Measurements from ENCODE around the gene SSX7.
"Not testable (repeated sequence)": the region's sequence is repeated elsewhere in the genome, so short reads cannot be mapped to it uniquely, and the experiment has no call there.

Gene SSX7, protein sequence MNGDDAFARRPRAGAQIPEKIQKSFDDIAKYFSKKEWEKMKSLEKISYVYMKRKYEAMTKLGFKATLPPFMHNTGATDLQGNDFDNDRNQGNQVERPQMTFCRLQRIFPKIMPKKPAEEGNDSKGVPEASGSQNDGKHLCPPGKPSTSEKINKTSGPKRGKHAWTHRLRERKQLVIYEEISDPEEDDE

DNA sequence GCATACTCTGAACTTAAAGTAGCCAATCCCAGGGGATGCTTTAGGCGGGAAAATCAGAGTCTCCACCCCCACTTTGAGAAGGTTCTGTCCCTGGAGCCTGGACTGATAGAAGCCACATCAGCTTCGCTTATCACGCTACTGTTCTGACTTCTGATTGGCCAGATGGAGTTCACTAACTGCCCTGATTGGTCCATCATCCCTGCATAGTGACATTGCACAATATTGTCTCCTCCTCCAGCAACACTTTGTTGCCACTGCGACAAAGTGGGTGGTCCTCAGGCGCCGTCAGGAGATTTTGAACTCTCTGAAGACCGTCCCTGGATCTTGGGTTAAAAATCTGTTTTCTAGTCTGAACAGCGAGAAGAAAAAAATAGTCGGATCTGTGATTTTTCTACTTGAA is at the start of gene SSX7:
TSS of gene SSX7 (minus strand) at position 101 of the 400 bp plus-strand sequence. CDS start 1,428 bp downstream, outside the sequence.
- not testable (repeated sequence) for DNase-seq (ENCODE audit: low read depth)

DNA sequence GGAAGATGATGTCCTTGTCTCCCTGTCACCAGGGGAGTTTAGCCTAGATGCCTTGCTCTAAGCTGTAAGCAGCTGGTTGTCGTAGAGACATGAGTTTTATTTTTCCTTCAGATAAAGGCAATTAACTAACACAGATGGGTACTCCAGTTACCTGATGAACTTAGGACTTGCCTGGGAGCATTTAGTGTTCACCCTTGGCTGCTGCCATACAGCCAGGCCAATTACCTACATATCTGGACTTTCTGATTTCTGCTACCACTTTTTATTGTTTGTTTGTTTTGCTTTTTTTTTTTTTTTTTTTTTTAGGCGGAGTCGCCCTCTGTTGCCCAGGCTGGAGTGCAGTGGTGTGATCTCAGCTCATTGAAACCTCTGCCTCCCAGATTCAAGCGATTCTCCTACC is 37.3 kb upstream of the SSX7 start:
- not testable (repeated sequence) for DNase-seq (ENCODE audit: low read depth)

DNA sequence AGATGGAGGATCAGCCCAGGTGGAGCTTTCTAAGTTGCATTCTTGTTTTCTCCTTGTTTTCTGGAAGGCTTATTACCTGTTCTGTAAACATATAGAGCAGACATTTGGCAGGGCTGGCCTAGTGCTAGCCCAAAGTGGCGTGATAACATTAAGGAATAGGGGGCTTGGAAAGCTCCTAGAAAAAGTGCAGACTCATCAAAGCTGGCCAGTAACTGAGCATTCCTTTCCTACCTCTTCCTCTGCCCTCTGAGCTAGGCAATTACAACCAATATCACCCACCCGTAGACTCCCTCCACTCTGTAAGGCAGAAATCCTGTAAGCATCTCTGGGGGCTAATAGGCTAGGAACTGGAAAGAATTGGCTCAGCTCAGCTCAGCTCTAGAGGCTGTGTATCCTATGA is 7.5 kb upstream of the SSX7 start:
- not testable (repeated sequence) for DNase-seq (ENCODE audit: low read depth)

DNA sequence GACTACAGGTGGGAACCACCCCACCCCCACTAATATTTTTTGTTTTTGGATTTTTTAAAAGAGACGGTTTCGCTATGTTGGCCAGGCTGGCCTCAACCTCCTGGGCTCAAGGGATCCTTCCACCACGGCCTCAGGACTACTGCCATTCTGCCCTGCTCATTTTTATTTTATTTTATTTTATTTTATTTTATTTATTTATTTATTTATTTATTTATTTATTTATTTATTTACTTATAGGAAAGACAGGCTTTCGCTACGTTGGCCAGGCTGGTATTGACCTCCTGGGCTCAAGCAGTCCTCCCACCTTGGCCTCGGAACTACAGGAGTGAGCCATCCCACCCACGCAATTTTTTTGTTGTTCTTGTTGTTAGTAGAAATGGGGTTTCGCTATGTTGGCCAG is 775 bp upstream of the SSX7 start:
- DNase-seq (ENCODE audit: low read depth): not testable (repeated sequence)

DNA sequence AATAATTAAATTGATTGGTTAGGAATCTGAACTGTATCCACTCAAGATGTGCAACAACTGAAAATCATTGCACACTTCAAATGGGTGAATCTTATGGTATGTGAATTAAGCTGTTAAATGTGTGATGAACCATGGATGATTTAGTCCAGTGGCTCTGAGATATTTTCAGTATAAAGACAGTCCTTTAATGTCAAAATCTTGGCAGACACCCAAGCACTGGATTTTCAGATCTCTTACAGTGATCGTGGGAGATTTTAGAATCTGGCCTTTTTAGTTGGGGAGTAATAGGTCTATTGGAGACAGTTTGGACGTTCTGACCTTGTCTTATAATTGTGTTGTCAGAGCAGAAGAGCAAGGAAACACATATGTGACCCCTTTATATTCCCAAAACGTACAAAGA is 4.0 kb downstream of the SSX7 start:
- DNase-seq (ENCODE audit: low read depth): not testable (repeated sequence)

DNA sequence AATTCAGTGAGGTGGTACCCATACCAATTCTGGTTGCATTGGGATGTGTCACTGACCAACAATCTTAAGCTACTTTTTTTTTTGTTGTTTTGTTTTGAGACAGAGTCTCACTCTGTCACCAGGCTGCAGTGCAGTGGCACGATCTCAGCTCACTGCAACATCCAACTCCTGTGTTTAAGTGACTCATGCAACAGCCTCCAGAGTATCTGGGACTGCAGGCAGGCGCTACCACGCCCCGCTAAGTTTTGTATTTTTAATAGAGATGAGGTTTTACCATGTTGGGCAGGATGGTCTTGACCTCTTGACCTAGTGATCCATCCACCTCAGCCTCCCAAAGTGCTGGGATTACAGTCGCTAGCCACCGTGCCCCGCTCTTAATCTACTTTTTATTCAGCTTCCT is 5.7 kb downstream of the SSX7 start:
- DNase-seq (ENCODE audit: low read depth): not testable (repeated sequence)

DNA sequence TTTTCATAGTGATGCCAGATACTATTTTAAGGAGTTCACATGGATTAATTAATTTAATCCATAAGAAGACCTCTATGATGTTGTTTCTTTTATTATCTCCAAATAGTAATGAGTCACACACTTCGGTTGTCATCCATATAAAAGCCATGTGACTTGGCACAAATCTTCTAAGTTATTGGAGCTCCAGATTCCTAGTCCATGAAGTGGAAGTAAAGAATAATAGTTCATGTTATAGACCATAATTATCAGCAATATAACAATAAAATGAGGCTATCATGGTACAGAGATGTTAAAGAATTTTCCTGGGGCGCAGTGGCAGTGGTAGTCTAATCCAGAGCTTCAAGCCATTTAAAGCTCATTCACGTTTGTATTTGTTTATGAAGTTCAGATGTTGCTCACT is 26.2 kb downstream of the SSX7 start:
- DNase-seq (ENCODE audit: low read depth): not testable (repeated sequence)

DNA sequence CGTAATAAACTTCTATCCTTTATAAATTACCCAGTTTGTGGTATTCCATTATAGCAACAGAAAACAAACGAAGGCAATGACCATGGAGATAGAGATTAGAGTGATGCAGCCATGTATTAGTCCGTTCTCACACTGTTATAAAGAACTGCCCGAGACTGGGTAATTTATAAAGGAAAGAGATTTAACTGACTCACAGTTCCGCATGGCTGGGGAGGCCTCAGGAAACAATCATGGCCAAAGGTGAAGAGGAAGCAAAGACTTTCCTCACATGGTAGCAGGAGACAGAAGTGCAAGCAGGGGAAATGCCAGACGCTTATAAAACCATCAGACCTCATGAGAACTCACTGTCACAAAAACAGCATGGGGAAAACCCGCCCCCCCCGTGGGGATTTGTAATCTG is 34.0 kb downstream of the SSX7 start:
- not testable (repeated sequence) for DNase-seq (ENCODE audit: low read depth)

DNA sequence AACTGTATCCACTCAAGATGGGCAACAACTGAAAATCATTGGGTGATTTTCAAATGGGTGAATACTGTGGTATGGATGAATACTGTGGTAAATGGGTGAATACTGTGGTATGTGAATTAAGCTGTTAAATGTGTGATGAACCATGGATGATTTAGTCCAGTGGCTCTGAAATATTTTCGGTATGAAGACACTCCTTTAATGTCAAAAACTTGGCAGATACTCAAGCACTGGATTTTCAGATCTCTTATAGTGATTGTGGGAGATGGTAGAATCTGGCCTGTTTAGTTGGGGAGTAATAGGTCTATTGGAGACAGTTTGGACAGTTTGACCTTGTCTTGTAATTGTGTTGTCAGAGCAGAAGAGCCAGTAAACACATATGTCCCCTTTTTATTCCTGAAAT is 45.7 kb downstream of the SSX7 start:
- no peak for DNase-seq (ENCODE audit: low read depth)

DNA sequence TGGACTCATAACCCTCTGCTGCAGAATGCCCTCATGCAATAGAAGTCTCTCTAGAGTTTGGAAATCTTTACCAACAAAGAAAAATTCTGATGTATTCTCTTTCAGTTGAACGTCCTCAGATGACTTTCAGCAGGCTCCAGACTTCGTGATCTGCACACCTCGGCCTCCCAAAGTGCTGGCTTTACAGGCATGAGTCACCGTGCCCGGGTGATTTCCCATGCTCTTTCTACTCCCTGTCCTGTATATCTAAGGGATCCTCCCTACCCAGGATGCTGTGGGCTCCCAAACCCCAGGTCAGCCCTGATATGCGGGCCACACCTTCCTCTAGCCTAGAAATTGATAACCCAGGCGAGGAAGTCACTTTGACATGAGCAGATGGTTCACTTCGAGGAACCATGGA is 51.5 kb downstream of the SSX7 start:
- not testable (repeated sequence) for DNase-seq (ENCODE audit: low read depth)

DNA sequence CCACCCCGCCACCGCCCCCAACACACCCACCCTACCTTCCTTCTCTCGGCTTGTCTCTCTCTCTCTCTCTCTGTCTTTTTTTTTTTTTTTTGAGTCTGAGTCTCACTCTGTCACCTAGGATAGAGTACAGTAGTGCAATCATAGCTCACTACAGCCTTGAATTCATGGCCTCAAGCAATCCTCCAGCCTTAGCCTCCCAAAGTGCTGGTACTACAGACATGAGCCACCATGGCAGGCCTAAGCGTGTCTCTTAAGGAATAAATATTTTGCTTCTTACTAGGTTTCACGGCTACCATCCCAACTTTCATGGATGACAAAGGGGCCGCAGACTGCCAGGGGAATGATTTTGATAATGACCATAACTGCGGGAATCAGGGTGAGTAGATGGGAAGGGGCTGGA is 55.8 kb downstream of the SSX7 start:
- no peak for DNase-seq (ENCODE audit: low read depth)

DNA sequence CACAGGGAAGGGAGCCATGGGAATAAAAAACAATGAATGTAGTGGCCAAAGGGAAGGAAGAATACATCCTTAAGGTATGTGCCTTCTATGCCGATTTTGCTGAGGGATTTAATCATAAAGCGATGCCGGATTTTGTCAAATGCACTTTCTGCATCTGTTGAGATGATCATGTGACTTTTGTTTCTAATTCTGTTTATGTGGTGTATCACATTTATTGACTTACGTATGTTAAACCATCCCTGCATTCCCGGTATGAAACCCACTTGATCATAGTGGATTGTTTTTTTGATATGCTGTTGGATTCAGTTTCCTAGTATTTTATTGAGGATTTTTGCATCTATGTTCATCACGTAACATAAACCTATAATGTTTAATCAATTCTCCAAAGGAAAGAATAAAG is 60.0 kb downstream of the SSX7 start:
- no peak for DNase-seq (ENCODE audit: low read depth)
